ENCODE measurements around the gene SLCO3A1.

- TF ChIP-seq CTCF (conservative IDR thresholded peaks at IDR 0.05; ENCODE audit: low read length) (no peak), EZH2phosphoT487 (IDR thresholded peaks at IDR 0.05; ENCODE audit: borderline replicate concordance, low read depth, low read length) (no peak)
These were observed 37.6 kb downstream of the SLCO3A1 start for GRCh38 chr15:91891101-91891500.
